RWPE1 (cell line): Measurements from ENCODE around the gene CCDC169.

Source experiments
- CTCF ChIA-PET: fragments of 350-600 bp; sonication (Branson Sonifier 250); formaldehyde crosslinking; extraction: SDS; loops from one replicate; lab custom pipeline; 2021; lab: Yijun Ruan, JAX
- POLR2A ChIA-PET: fragments of 400-600 bp; formaldehyde crosslinking; extraction: SDS; loops from one replicate; lab custom pipeline; 2020; ENCODE audit warnings: antibody characterized with exemption; ENCODE audit not compliant: low non-redundant PET; lab: Yijun Ruan, JAX
- DNase-seq: peaks from one replicate; pipeline ENCODE4 v3.0.0; 2012; ENCODE audit warnings: low spot score
- H3K27ac ChIP-seq: fragments of 450-650 bp; 2 replicates; pipeline ENCODE4 v1.5.1; 2017
- TF ChIP-seq, protein P1 (sequence below): fragments of 450-650 bp; conservative IDR thresholded peaks from 2 replicates; pipeline ENCODE4 v1.5.1; 2017; ENCODE audit warnings: low read depth, mild to moderate bottlenecking

CCDC169 gene

DNA sequence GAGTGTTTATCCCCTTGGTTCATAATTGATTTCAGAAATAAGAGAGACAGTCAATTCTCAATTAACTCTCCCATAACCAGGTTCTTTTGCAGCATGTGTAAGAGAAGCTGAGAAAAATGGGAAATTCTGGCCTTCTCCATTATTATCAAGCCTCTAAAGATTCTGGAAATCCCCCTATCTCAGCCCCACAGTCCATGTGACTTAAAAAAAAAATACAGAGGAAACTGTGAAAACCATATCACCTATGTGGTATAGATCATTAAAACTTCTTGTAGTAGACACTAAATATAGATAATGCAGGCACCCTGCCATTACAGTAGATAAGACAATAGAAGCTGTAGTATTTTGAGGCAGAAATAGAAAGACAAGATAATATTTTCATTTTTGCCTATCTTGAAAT lies 48.9 kb downstream of the CCDC169 start:
- CTCF ChIA-PET: no interaction called here

GRCh38 chr13:36244990-36245389 lies 52.6 kb downstream of the CCDC169 start:
- H3K27ac ChIP-seq: no peak overlapping the region
- ChIA-PET POLR2A (no interaction called here), CTCF (no interaction called here)
- TF ChIP-seq, protein P1, sequence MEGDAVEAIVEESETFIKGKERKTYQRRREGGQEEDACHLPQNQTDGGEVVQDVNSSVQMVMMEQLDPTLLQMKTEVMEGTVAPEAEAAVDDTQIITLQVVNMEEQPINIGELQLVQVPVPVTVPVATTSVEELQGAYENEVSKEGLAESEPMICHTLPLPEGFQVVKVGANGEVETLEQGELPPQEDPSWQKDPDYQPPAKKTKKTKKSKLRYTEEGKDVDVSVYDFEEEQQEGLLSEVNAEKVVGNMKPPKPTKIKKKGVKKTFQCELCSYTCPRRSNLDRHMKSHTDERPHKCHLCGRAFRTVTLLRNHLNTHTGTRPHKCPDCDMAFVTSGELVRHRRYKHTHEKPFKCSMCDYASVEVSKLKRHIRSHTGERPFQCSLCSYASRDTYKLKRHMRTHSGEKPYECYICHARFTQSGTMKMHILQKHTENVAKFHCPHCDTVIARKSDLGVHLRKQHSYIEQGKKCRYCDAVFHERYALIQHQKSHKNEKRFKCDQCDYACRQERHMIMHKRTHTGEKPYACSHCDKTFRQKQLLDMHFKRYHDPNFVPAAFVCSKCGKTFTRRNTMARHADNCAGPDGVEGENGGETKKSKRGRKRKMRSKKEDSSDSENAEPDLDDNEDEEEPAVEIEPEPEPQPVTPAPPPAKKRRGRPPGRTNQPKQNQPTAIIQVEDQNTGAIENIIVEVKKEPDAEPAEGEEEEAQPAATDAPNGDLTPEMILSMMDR: no peak
- no peak for DNase-seq

More for the DNA sequence above, 48.9 kb downstream of the CCDC169 start:
- H3K27ac ChIP-seq: no peak overlapping the region
- TF ChIP-seq, protein P1: no peak
- DNase-seq: no peak
- POLR2A ChIA-PET: no interaction called here

GRCh38 chr13:36244073-36244472 lies 53.5 kb downstream of the CCDC169 start:
- H3K27ac ChIP-seq: no peak overlapping the region
- DNase-seq: no peak
- POLR2A ChIA-PET: no interaction called here
- CTCF ChIA-PET: no interaction called here
- TF ChIP-seq, protein P1: no peak

DNA sequence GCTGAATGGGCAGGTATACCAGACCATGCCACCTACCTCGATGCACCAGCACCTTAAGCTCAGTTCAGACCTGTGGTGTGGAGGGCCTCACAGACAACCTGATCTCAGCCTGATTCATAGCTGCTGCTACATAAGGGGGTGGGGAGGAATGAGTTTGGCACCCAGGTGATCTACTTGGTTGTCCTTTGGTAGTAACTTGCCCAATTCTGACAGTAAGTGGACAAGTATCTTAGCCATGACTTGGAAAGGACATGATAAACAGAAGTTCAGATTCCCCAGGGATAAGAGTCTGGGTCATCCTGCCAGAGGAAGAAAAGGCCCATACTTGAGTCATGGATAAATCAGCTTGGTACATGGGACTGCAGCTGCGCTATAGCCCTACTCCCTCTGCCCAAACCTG lies 54.9 kb downstream of the CCDC169 start:
- TF ChIP-seq, protein P1: no peak
- ChIA-PET CTCF (interaction anchor here (0.6 kb wide), 1 partner anchor 326 kb away, joined by 7 read pairs; no protein-coding TSS in a partner anchor), POLR2A (no interaction called here)
- no peak for DNase-seq
- no peak overlapping the region for H3K27ac ChIP-seq

DNA sequence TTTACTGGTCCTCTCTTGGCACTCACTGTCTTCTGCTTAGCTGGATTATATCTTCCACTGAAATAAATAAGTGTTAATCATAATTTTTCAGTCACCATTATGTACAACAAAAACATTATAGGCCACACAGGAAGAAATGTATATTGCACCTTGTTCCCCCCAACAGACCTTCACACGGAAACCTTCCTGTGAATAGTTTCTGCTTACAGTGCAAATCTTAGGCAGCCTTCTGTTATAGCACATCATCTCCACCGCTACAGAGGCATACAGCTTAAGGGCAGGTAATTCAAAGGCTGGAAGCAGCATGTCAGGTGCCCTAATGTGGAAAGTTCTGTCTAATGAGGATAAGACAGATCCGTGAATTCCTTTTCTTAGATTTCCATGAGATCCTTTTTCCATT lies 66.4 kb downstream of the CCDC169 start:
- TF ChIP-seq, protein P1: no peak
- no peak for DNase-seq
- ChIA-PET CTCF (no interaction called here), POLR2A (no interaction called here)
- no peak overlapping the region for H3K27ac ChIP-seq

DNA sequence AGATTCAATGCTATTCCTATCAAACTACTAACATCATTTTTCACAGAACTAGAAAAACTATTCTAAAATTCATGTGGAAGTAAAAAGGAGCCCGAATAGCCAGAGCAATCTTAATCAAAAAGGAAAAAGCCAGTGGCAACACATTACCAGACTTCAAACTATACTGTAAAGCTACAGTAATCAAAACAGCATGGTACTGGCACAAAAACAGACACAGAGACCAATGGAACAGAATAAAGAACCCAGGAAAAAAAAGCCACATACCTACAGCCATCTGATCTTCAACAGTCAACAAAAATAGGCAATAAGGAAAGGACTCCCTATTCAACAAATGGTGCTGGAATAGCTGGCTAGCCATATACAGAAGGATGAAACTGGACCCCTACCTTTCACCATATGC lies 72.9 kb downstream of the CCDC169 start:
- ChIA-PET POLR2A (no interaction called here), CTCF (no interaction called here)
- no peak for DNase-seq
- no peak overlapping the region for H3K27ac ChIP-seq
- TF ChIP-seq, protein P1: no peak

- TF ChIP-seq, protein P1: no peak
- no peak for DNase-seq
- no peak overlapping the region for H3K27ac ChIP-seq
- POLR2A ChIA-PET: no interaction called here
- CTCF ChIA-PET: no interaction called here
These were observed 77.7 kb downstream of the CCDC169 start for GRCh38 chr13:36219883-36220282.
